ENCODE results near the gene SMIM36.

DNA sequence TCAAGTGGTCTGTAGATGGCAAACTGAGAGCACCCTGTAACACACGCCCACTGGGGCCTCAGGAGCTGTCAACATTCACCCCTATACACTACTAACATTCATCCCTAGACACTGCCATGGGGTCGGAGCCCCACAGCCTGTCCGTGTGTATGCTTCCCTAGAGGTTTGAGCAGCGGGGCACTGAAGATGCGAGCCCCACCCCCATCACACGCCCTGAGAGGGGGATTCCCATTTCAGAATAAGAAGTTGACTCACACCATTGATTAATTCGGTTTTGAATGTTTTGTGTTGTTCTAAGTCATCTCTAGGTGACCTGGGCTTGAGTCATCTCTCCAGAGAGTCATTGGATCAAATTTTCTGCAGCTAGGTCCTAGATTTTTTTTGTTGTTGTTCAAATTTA, 52.3 kb downstream of the SMIM36 start:
- TF ChIP-seq, protein P1, sequence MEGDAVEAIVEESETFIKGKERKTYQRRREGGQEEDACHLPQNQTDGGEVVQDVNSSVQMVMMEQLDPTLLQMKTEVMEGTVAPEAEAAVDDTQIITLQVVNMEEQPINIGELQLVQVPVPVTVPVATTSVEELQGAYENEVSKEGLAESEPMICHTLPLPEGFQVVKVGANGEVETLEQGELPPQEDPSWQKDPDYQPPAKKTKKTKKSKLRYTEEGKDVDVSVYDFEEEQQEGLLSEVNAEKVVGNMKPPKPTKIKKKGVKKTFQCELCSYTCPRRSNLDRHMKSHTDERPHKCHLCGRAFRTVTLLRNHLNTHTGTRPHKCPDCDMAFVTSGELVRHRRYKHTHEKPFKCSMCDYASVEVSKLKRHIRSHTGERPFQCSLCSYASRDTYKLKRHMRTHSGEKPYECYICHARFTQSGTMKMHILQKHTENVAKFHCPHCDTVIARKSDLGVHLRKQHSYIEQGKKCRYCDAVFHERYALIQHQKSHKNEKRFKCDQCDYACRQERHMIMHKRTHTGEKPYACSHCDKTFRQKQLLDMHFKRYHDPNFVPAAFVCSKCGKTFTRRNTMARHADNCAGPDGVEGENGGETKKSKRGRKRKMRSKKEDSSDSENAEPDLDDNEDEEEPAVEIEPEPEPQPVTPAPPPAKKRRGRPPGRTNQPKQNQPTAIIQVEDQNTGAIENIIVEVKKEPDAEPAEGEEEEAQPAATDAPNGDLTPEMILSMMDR (conservative IDR thresholded peaks at IDR 0.05; ENCODE audit: low read length), result no peak
- no peak for TF ChIP-seq EZH2phosphoT487 (IDR thresholded peaks at IDR 0.05; ENCODE audit: borderline replicate concordance)
